H1 (cell line): ENCODE results near the gene RSPO1. TPM values are rescaled to one million over a fixed set of nuclear protein-coding genes. Genes with fewer than 3 reads are reported as not detected.

Source experiments
- CTCF ChIA-PET: fragments of 300-600 bp; sonication (Branson Sonifier 250); formaldehyde crosslinking; loops from one replicate; lab custom pipeline; 2021; ENCODE audit not compliant: partially characterized antibody; lab: Charles Lee
- POLR2A ChIA-PET: fragments of 300-600 bp; sonication (Branson Sonifier 250); formaldehyde crosslinking; loops from one replicate; lab custom pipeline; 2021; ENCODE audit warnings: inconsistent platforms; ENCODE audit not compliant: partially characterized antibody; lab: Charles Lee
- DNase-seq, 2 experiments: peaks; one replicate each; pipeline versions ENCODE4 v3.0.0 to v3.0.0-alpha.2; 2010 to 2022; ENCODE audit warnings: low spot score in 2 of 2, low read depth in 1 of 2, mixed read lengths in 1 of 2
- FAIRE-seq: peaks from 2 replicates; lab custom pipeline; 2011; peaks lifted over from hg19 to GRCh38; lab: Jason Lieb, UNC
- H2AFZ ChIP-seq: 2 replicates; pipeline ENCODE4 v1.8.1; 2012; ENCODE audit warnings: low read length, inconsistent platforms
- H2AK5ac ChIP-seq: 2 replicates; pipeline ENCODE4 v1.6.1; 2013; ENCODE audit warnings: low read depth, low read length
- H2BK120ac ChIP-seq: replicated peaks from 2 replicates; pipeline ENCODE3; 2013; ENCODE audit warnings: low read depth, low read length, inconsistent platforms
- H2BK12ac ChIP-seq: 2 replicates; pipeline ENCODE4 v1.6.1; 2013; ENCODE audit warnings: low read depth, low read length
- H2BK15ac ChIP-seq: 2 replicates; pipeline ENCODE4 v1.6.1; 2013; ENCODE audit warnings: low read length
- H2BK20ac ChIP-seq: 2 replicates; pipeline ENCODE4 v1.6.1; 2013; ENCODE audit warnings: low read length
- H2BK5ac ChIP-seq: 2 replicates; pipeline ENCODE4 v1.6.1; 2013; ENCODE audit warnings: low read depth, low read length
- H3K14ac ChIP-seq: 2 replicates; pipeline ENCODE4 v1.6.1; 2013; ENCODE audit warnings: inconsistent platforms; ENCODE audit not compliant: insufficient read length
- H3K18ac ChIP-seq: 2 replicates; pipeline ENCODE4 v1.6.1; 2013; ENCODE audit warnings: low read length; ENCODE audit errors: extremely low read depth
- H3K23ac ChIP-seq: 2 replicates; pipeline ENCODE4 v1.6.1; 2013; ENCODE audit warnings: inconsistent platforms; ENCODE audit not compliant: insufficient read length
- H3K23me2 ChIP-seq: 2 replicates; pipeline ENCODE4 v1.6.1; 2013; ENCODE audit warnings: low read depth, low read length
- H3K27ac ChIP-seq: 2 replicates; pipeline ENCODE4 v1.6.1; 2011; ENCODE audit warnings: low read depth, low read length, inconsistent platforms
- H3K27me3 ChIP-seq, 4 experiments: replicated peaks in 1 of 4; 1 replicate in 1 of 4; 2 replicates in 3 of 4; pipeline versions ENCODE4 v1.6.1 to v1.8.1; 2011 to 2013; ENCODE audit warnings: low read length in 3 of 4, mild to moderate bottlenecking in 3 of 4, inconsistent platforms in 2 of 4, mixed read lengths in 2 of 4, moderate library complexity in 1 of 4; ENCODE audit not compliant: control insufficient read depth in 3 of 4, insufficient read depth in 3 of 4; ENCODE audit errors: extremely low read depth in 1 of 4
- H3K36me3 ChIP-seq, 4 experiments: 2 replicates each; pipeline versions ENCODE4 v1.6.1 to v1.8.1; 2011 to 2013; ENCODE audit warnings: mild to moderate bottlenecking in 4 of 4, low read length in 3 of 4, moderate library complexity in 2 of 4, control low read depth in 1 of 4, inconsistent platforms in 1 of 4; ENCODE audit not compliant: insufficient read depth in 4 of 4, control insufficient read depth in 2 of 4
- H3K4ac ChIP-seq: replicated peaks from 2 replicates; pipeline ENCODE3; 2013; ENCODE audit warnings: low read length, low read depth, mixed read lengths, inconsistent platforms; ENCODE audit not compliant: insufficient read length
- H3K4me1 ChIP-seq, 4 experiments: replicated peaks in 1 of 4; 1 replicate in 1 of 4; 2 replicates in 3 of 4; pipeline versions ENCODE4 v1.6.1 to v1.8.1; 2011 to 2013; ENCODE audit warnings: low read length in 3 of 4, inconsistent platforms in 2 of 4, mixed read lengths in 1 of 4; ENCODE audit not compliant: insufficient read depth in 4 of 4, control insufficient read depth in 3 of 4
- H3K4me2 ChIP-seq, 2 experiments: 2 replicates each; pipeline versions ENCODE4 v1.6.1 to v1.8.1; 2011 to 2013; ENCODE audit warnings: low read depth in 2 of 2, low read length in 2 of 2, control low read depth in 1 of 2, inconsistent platforms in 1 of 2, mild to moderate bottlenecking in 1 of 2; ENCODE audit not compliant: insufficient read depth in 1 of 2
- H3K4me3 ChIP-seq, 4 experiments: fragments of 200-600, 300-600 bp in 1 of 4; sonication (generic), shearing (Covaris generic), sonication (Bioruptor Twin) in 1 of 4; 2 replicates each; pipeline versions ENCODE4 v1.5.1 to v1.8.1; 2011 to 2016; ENCODE audit warnings: low read length in 4 of 4, low read depth in 3 of 4, control low read depth in 2 of 4, inconsistent platforms in 2 of 4, mild to moderate bottlenecking in 2 of 4, mixed read lengths in 1 of 4, moderate library complexity in 1 of 4; ENCODE audit not compliant: insufficient read depth in 2 of 4; ENCODE audit errors: extremely low read depth in 1 of 4
- H3K56ac ChIP-seq: replicated peaks from 2 replicates; pipeline ENCODE3; 2013; ENCODE audit warnings: low read depth, mild to moderate bottlenecking, mixed read lengths, low read length, inconsistent platforms; ENCODE audit not compliant: insufficient read length
- H3K79me1 ChIP-seq: 2 replicates; pipeline ENCODE4 v1.6.1; 2013; ENCODE audit warnings: low read depth, low read length, control low read depth
- H3K79me2 ChIP-seq, 2 experiments: 2 replicates each; pipeline versions ENCODE4 v1.6.1 to v1.8.1; 2012 to 2013; ENCODE audit warnings: low read length in 2 of 2, mild to moderate bottlenecking in 2 of 2, inconsistent platforms in 1 of 2; ENCODE audit not compliant: insufficient read depth in 2 of 2, control insufficient read depth in 1 of 2
- H3K9ac ChIP-seq, 4 experiments: replicated peaks in 1 of 4; 1 replicate in 1 of 4; 2 replicates in 3 of 4; pipeline versions ENCODE4 v1.6.1 to v1.8.1; 2011 to 2013; ENCODE audit warnings: low read depth in 3 of 4, low read length in 3 of 4, control low read depth in 2 of 4, mild to moderate bottlenecking in 2 of 4, moderate library complexity in 2 of 4, inconsistent platforms in 1 of 4; ENCODE audit errors: extremely low read depth in 1 of 4
- H3K9me3 ChIP-seq, 2 experiments: 2 replicates each; pipeline versions ENCODE4 v1.6.1 to v1.8.1; 2012 to 2013; ENCODE audit warnings: mild to moderate bottlenecking in 2 of 2, moderate library complexity in 2 of 2, control low read depth in 1 of 2, inconsistent platforms in 1 of 2, low read depth in 1 of 2, low read length in 1 of 2, mixed read lengths in 1 of 2; ENCODE audit not compliant: insufficient read depth in 2 of 2
- H4K20me1 ChIP-seq, 2 experiments: replicated peaks in 1 of 2; 2 replicates each; pipeline versions ENCODE3 to v1.8.1; 2011 to 2013; ENCODE audit warnings: inconsistent platforms in 2 of 2, low read length in 2 of 2, mild to moderate bottlenecking in 1 of 2; ENCODE audit not compliant: insufficient read depth in 2 of 2, control insufficient read depth in 1 of 2
- H4K5ac ChIP-seq: 2 replicates; pipeline ENCODE4 v1.6.1; 2013; ENCODE audit warnings: low read length, low read depth, mixed read lengths, inconsistent platforms; ENCODE audit not compliant: insufficient read length
- H4K8ac ChIP-seq: 2 replicates; pipeline ENCODE4 v1.8.0; 2013; ENCODE audit warnings: mild to moderate bottlenecking, moderate library complexity, low read length, inconsistent platforms; ENCODE audit not compliant: insufficient read depth; ENCODE audit errors: extremely low read depth
- H4K91ac ChIP-seq: replicated peaks from 2 replicates; pipeline ENCODE3; 2013; ENCODE audit warnings: low read length, mixed read lengths, inconsistent platforms; ENCODE audit not compliant: insufficient read length
- EP300 ChIP-seq, 2 experiments: IDR thresholded peaks; 1 replicate in 1 of 2; 2 replicates in 1 of 2; pipeline ENCODE4 v1.6.1; 2011 to 2012; ENCODE audit warnings: low read depth in 2 of 2, low read length in 2 of 2, mild to moderate bottlenecking in 2 of 2, borderline replicate concordance in 1 of 2, inconsistent platforms in 1 of 2, moderate library complexity in 1 of 2
- SRF ChIP-seq: IDR thresholded peaks from 2 replicates; pipeline ENCODE4 v1.6.1; 2011; ENCODE audit warnings: mild to moderate bottlenecking, low read depth, low read length, moderate library complexity
- WGBS, 2 experiments: shearing (Covaris generic) in 1 of 2; methylation state at CpG; one replicate each; pipeline versions ENCODE4 v1.1.6 to v1.1.7; 2013 to 2015; ENCODE audit warnings: low lambda C conversion rate in 2 of 2, mixed read lengths in 2 of 2, inconsistent platforms in 1 of 2, low coverage in 1 of 2, missing lambda C conversion rate in 1 of 2; ENCODE audit not compliant: insufficient replicate concordance in 2 of 2, insufficient coverage in 1 of 2, insufficient read length in 1 of 2; ENCODE audit errors: extremely low coverage in 1 of 2, missing lambda C conversion rate in 1 of 2; 5-methylcytosine and 5-hydroxymethylcytosine counted together
- polyA plus RNA-seq, 7 experiments: library from polyadenylated mRNA; depleted of rRNA in 3 of 7; stranded (reverse) in 5 of 7; unstranded in 2 of 7; fragments of >200 nt in 5 of 7; fragments of 200-250 nt in 2 of 7; gene quantifications; 1 replicate in 5 of 7; 2 replicates in 1 of 7; 4 replicates in 1 of 7; pipeline versions ENCODE4 v1.2.1 to v1.2.3, GENCODE V29; 2011 to 2013; ENCODE audit warnings: missing spikeins in 2 of 7, mixed read lengths in 2 of 7
- total RNA-seq: library from RNA; stranded (reverse); fragmentation: NEBNext Ultra II Directional; extraction: Animal tissue kit (Norgen Biotek cat#: 25700); gene quantifications from 2 replicates; pipeline ENCODE4 v1.2.1, GENCODE V29; 2021
- TF ChIP-seq, protein P1 (sequence below): IDR thresholded peaks from 2 replicates; pipeline ENCODE4 v1.6.1; 2012; ENCODE audit warnings: low read length, inconsistent platforms

The RSPO1 gene
- total and polyA plus RNA-seq, 2 of the 8 experiments (the other 6 are each of a cell fraction or from before 2014, with no cell fraction given): 0.39 TPM; not detected in 1

DNA sequence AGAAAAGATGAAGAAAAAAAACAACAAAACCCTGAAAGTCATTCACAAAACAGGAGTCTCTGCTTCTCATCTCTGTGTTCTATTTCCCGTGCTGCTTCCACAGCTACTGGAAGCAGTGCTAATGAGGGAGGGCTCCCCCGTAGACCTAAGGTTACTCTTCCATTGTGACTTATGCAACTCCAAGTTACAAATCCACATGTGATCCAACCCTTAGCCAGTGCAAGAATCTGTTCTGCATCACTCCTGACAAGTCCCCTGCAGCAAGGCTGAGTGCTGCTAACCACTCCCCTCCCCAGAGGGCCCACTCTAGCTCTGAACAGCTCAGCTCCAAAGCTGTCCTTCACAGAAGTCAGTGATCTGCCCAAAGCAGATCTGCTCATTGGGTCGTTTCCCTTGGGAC lies 67.7 kb downstream of the RSPO1 start:
- TF ChIP-seq, protein P1, sequence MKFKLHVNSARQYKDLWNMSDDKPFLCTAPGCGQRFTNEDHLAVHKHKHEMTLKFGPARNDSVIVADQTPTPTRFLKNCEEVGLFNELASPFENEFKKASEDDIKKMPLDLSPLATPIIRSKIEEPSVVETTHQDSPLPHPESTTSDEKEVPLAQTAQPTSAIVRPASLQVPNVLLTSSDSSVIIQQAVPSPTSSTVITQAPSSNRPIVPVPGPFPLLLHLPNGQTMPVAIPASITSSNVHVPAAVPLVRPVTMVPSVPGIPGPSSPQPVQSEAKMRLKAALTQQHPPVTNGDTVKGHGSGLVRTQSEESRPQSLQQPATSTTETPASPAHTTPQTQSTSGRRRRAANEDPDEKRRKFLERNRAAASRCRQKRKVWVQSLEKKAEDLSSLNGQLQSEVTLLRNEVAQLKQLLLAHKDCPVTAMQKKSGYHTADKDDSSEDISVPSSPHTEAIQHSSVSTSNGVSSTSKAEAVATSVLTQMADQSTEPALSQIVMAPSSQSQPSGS: no peak
- no peak for TF ChIP-seq EP300 (IDR thresholded peaks at IDR 0.05; ENCODE audit: borderline replicate concordance in 1 of 2, low read depth in 2 of 2, low read length in 2 of 2)
- no peak for TF ChIP-seq SRF
- H3K9me3 ChIP-seq: no peaks in the 10 kb centered on the region
- H3K27ac ChIP-seq: no peak overlapping the region
- H3K14ac ChIP-seq: no peak overlapping the region
- H4K8ac ChIP-seq: no peak overlapping the region
- H3K4me3 ChIP-seq: no peak overlapping the region
- H2AK5ac ChIP-seq: no peak overlapping the region
- no peak overlapping the region for H2BK120ac ChIP-seq
- no peaks in the 10 kb centered on the region; the same call in 1 of the 2 replicates for H3K79me1 ChIP-seq
- H2BK20ac ChIP-seq: no peak overlapping the region
- H3K23ac ChIP-seq: no peak overlapping the region
- no peak overlapping the region for H3K56ac ChIP-seq
- H2BK12ac ChIP-seq: no peak overlapping the region
- no peak overlapping the region for H2BK15ac ChIP-seq
- peaks cover 0 to 2% of the 10 kb centered on the region in 2 experiments for H4K20me1 ChIP-seq
- no peak overlapping the region for H4K91ac ChIP-seq
- H4K5ac ChIP-seq: no peak overlapping the region
- no peak overlapping the region for H3K18ac ChIP-seq
- H3K4me2 ChIP-seq: no peak overlapping the region
- H2BK5ac ChIP-seq: no peak overlapping the region
- ChIA-PET POLR2A (no interaction called here), CTCF (interaction anchor here (0.8 to 1.1 kb wide), 2 partner anchors 55 to 114 kb away, joined by 3 to 4 read pairs; no protein-coding TSS in a partner anchor)
- H3K4ac ChIP-seq: no peak overlapping the region
- no peaks in the 10 kb centered on the region for H3K4me1 ChIP-seq
- no peak for FAIRE-seq
- H2AFZ ChIP-seq: no peak overlapping the region
- H3K36me3 ChIP-seq: peaks cover 27 to 76% (median 60%) of the 10 kb centered on the region in 4 experiments
- H3K9ac ChIP-seq: no peak overlapping the region
- DNase-seq: no peak
- no peaks in the 10 kb centered on the region for H3K23me2 ChIP-seq
- H3K79me2 ChIP-seq: no peaks in the 10 kb centered on the region
- H3K27me3 ChIP-seq: no peaks in the 10 kb centered on the region
- WGBS, 2 experiments: 95% methylated on average over 3 of the region's 3 CpGs; no CpG with 5 or more reads in 1 of the 2 experiments
